ENCODE results near the gene SCAMP5. TPM values are rescaled to one million over a fixed set of nuclear protein-coding genes. Genes with fewer than 3 reads are reported as not detected.

SCAMP5 gene
- total RNA-seq, 2 experiments from 2014 or later: 2.0 to 3.0 TPM

DNA sequence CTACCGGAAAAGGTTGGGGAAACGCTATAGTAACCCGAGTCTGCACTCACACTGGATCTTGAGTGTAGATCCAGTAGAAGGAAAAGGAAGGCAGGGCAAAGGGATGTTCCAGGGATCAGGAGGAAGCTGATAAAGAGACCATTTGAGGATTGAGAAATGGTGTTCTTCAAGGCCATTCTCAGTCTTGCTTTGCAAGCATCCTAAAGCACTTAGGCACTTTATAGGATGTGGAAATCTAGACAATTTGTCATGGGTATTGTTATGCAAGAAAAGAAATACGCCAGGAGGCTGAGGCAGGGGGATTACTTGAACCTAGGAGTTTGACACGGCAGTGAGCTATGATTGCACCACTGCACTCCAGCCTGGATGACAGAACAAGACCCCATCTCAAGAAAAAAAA, 13.2 kb upstream of the SCAMP5 start:
- Mint-ChIP-seq H3K36me3 (ENCODE audit: low read depth) (no peaks in the 10 kb centered on the region), H3K27ac (no peak overlapping the region), H3K27me3 (peaks cover 9% of the 10 kb centered on the region), H3K4me3 (no peak overlapping the region), H3K4me1 (peaks cover 19% of the 10 kb centered on the region), H3K9me3 (no peaks in the 10 kb centered on the region)
- DNase-seq: no peak
- POLR2A ChIA-PET: no interaction called here
- CTCF ChIA-PET: interaction anchor here (0.7 to 1.4 kb wide), 2 partner anchors 25 to 29 kb away, joined by 5 read pairs; partner anchors contain the start of gene RPP25

- Mint-ChIP-seq H3K27ac (no peak overlapping the region), H3K4me1 (peaks cover 8% of the 10 kb centered on the region), H3K27me3 (peaks cover 11% of the 10 kb centered on the region), H3K9me3 (no peaks in the 10 kb centered on the region), H3K36me3 (ENCODE audit: low read depth) (no peaks in the 10 kb centered on the region), H3K4me3 (no peak overlapping the region)
- no peak for DNase-seq
- ChIA-PET POLR2A (no interaction called here), CTCF (interaction anchor here (0.8 to 1.0 kb wide), 3 partner anchors 68 to 349 kb away, joined by 3 to 4 read pairs (median 3); no protein-coding TSS in a partner anchor)
These were observed 11.6 kb upstream of the SCAMP5 start for GRCh38 chr15:74983725-74984231.

DNA sequence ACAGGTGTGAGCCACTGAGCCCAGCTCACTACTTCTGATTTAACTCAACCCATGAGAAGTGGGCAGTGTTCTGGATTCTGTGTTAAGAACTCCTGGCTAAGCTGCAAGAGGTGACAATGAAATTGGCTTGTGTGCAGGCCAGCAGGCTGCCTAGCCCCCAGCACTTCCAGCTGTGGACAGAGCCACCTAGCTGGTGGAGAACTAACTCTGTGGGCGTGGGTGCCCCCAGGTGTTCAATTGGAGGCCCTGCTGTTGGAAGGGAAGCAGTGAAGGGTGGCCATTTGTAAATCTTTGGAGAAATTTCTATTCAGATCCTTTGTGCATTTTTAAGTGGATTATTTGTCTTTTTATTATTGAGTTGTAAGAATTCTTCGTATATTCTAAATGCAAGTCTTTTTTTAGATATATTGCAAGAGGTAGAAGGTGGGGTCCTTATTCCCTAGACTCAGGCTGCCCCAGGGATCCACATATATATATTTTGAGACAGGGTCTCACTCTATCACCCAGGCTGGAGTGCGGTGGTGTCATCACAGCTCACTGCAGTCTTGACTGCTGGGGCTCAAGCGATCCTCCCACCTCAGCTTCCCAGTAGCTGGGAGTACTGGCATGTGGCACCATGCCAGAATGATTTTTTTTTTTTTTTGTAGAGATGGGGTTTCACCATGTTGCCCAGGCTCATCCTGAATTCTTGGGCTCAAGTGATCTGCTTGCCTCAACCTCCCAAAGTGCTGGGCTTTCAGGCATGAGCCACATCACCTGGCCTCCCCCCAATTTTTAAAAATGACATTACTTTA, 7.2 kb upstream of the SCAMP5 start:
- Mint-ChIP-seq H3K4me3 (no peak overlapping the region), H3K27ac (no peak overlapping the region), H3K36me3 (ENCODE audit: low read depth) (no peaks in the 10 kb centered on the region), H3K9me3 (no peaks in the 10 kb centered on the region), H3K4me1 (peaks cover 8% of the 10 kb centered on the region), H3K27me3 (peaks cover 18% of the 10 kb centered on the region)
- CTCF ChIA-PET: interaction anchor here (0.6 to 1.6 kb wide), 7 partner anchors 10 to 463 kb away, joined by 3 to 4 read pairs (median 3); partner anchors contain the start of genes FAM219B, RPP25 and SIN3A
- POLR2A ChIA-PET: no interaction called here
- peak; percentile 52 for DNase-seq

GRCh38 chr15:74989527-74989926, 5.8 kb upstream of the SCAMP5 start:
- CTCF ChIA-PET: interaction anchor here (1.1 to 1.4 kb wide), 2 partner anchors 33 to 201 kb away, joined by 3 to 4 read pairs; partner anchors contain the start of gene RPP25
- no peaks in the 10 kb centered on the region for H3K36me3 Mint-ChIP-seq (ENCODE audit: low read depth)
- no peak for DNase-seq
- H3K4me3 Mint-ChIP-seq: no peak overlapping the region
- H3K9me3 Mint-ChIP-seq: no peaks in the 10 kb centered on the region
- POLR2A ChIA-PET: no interaction called here
- no peak overlapping the region for H3K27ac Mint-ChIP-seq
- H3K4me1 Mint-ChIP-seq: peaks cover 2% of the 10 kb centered on the region
- H3K27me3 Mint-ChIP-seq: peaks cover 18% of the 10 kb centered on the region

DNA sequence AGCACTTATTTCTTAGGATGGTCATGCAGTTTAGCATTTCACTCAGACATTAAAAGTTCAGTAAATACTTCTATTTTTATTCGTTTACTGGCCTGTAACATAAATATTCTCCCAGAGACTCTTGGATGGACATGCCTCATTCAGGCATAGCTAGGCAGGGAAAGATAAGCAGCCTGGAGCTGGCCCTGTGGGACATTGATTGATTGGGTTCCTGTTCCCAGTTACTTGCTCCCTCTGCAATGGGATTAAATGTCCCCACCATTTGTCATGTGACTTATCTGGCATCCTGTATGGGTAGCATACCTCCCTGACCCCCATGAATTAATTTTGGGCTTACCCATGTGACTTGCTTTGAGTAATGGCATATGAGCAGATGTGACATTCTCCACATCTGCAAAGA, 2.7 kb upstream of the SCAMP5 start:
- ChIA-PET CTCF (interaction anchor here (0.6 to 0.7 kb wide), 3 partner anchors 22 to 375 kb away, joined by 3 read pairs; no protein-coding TSS in a partner anchor), POLR2A (no interaction called here)
- no peak for DNase-seq
- Mint-ChIP-seq H3K4me3 (no peak overlapping the region), H3K27ac (no peak overlapping the region), H3K27me3 (peaks cover 24% of the 10 kb centered on the region), H3K9me3 (no peaks in the 10 kb centered on the region), H3K36me3 (ENCODE audit: low read depth) (no peaks in the 10 kb centered on the region), H3K4me1 (peaks cover 12% of the 10 kb centered on the region)

DNA sequence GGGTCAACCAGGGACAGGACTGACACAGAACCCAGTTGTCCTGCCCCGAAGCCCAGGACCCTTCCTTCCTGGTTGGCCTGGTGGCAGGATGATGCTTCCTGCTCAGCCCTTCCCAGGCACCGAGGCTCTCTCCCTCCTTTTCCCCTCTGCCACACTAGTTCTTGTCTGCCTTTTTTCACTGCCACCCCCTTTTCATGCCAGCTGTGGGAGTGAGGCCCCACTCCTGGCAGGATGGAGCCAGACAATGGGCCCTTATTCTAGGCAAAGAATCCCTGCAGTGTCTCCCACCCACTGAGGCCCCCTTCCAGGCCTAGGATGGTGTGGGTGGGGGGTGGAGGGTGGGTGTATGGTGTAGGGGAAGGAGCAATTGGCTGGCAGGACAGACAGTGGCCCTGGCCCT, 1.1 kb upstream of the SCAMP5 start:
- ChIA-PET POLR2A (no interaction called here), CTCF (interaction anchor here (1.4 to 1.5 kb wide), 2 partner anchors 16 to 40 kb away, joined by 3 to 4 read pairs; no protein-coding TSS in a partner anchor)
- DNase-seq: no peak
- Mint-ChIP-seq H3K36me3 (ENCODE audit: low read depth) (no peaks in the 10 kb centered on the region), H3K4me3 (no peak overlapping the region), H3K27ac (no peak overlapping the region), H3K27me3 (peaks cover 26% of the 10 kb centered on the region), H3K9me3 (no peaks in the 10 kb centered on the region), H3K4me1 (peaks cover 12% of the 10 kb centered on the region)

GRCh38 chr15:74994685-74995084, 678 bp upstream of the SCAMP5 start:
- Mint-ChIP-seq H3K4me1 (peaks cover 12% of the 10 kb centered on the region), H3K27ac (peak overlapping the region; percentile 21), H3K9me3 (no peaks in the 10 kb centered on the region), H3K36me3 (ENCODE audit: low read depth) (no peaks in the 10 kb centered on the region), H3K4me3 (peak overlapping the region; percentile 79), H3K27me3 (peaks cover 26% of the 10 kb centered on the region)
- DNase-seq: no peak
- POLR2A ChIA-PET: interaction anchor here (0.8 kb wide), 1 partner anchor 29 kb away, joined by 3 read pairs; the partner anchor contains the start of gene PPCDC
- CTCF ChIA-PET: interaction anchor here (0.6 to 1.9 kb wide), 7 partner anchors 10 to 331 kb away, joined by 3 to 7 read pairs (median 3); partner anchors contain the start of gene RPP25

- H3K9me3 Mint-ChIP-seq: no peaks in the 10 kb centered on the region
- DNase-seq: no peak
- peak overlapping the region; percentile 79 for H3K4me3 Mint-ChIP-seq
- peaks cover 12% of the 10 kb centered on the region for H3K4me1 Mint-ChIP-seq
- POLR2A ChIA-PET: no interaction called here
- peaks cover 22% of the 10 kb centered on the region for H3K27me3 Mint-ChIP-seq
- CTCF ChIA-PET: interaction anchor here (0.8 to 1.9 kb wide), 7 partner anchors 9 to 224 kb away, joined by 3 to 7 read pairs (median 3); partner anchors contain the start of gene RPP25
- no peak overlapping the region for H3K27ac Mint-ChIP-seq
- H3K36me3 Mint-ChIP-seq (ENCODE audit: low read depth): no peaks in the 10 kb centered on the region
These were observed 709 bp downstream of the SCAMP5 start for GRCh38 chr15:74995779-74996765.

- POLR2A ChIA-PET: no interaction called here
- H3K4me1 Mint-ChIP-seq: peaks cover 12% of the 10 kb centered on the region
- CTCF ChIA-PET: interaction anchor here (1.5 kb wide), 1 partner anchor 225 kb away, joined by 3 read pairs; no protein-coding TSS in a partner anchor
These were observed 1.8 kb downstream of the SCAMP5 start for GRCh38 chr15:74997141-74997540.

GRCh38 chr15:74997543-74997942, 2.2 kb downstream of the SCAMP5 start:
- DNase-seq: no peak
- H3K36me3 Mint-ChIP-seq (ENCODE audit: low read depth): no peaks in the 10 kb centered on the region
- H3K27me3 Mint-ChIP-seq: peaks cover 20% of the 10 kb centered on the region
- ChIA-PET CTCF (no interaction called here), POLR2A (no interaction called here)
- no peak overlapping the region for H3K4me3 Mint-ChIP-seq
- no peak overlapping the region for H3K27ac Mint-ChIP-seq
- H3K4me1 Mint-ChIP-seq: peaks cover 12% of the 10 kb centered on the region
- no peaks in the 10 kb centered on the region for H3K9me3 Mint-ChIP-seq

More at GRCh38 chr15:74997141-74997540, 1.8 kb downstream of the SCAMP5 start:
- peaks cover 20% of the 10 kb centered on the region for H3K27me3 Mint-ChIP-seq
- no peak overlapping the region for H3K27ac Mint-ChIP-seq
- H3K4me3 Mint-ChIP-seq: no peak overlapping the region
- no peaks in the 10 kb centered on the region for H3K36me3 Mint-ChIP-seq (ENCODE audit: low read depth)
- DNase-seq: no peak
- H3K9me3 Mint-ChIP-seq: no peaks in the 10 kb centered on the region

GRCh38 chr15:75001310-75001709, 5.9 kb downstream of the SCAMP5 start:
- H3K4me1 Mint-ChIP-seq: peaks cover 2% of the 10 kb centered on the region
- POLR2A ChIA-PET: no interaction called here
- peaks cover 15% of the 10 kb centered on the region for H3K27me3 Mint-ChIP-seq
- CTCF ChIA-PET: no interaction called here
- no peak overlapping the region for H3K27ac Mint-ChIP-seq
- no peaks in the 10 kb centered on the region for H3K9me3 Mint-ChIP-seq
- DNase-seq: no peak
- H3K36me3 Mint-ChIP-seq (ENCODE audit: low read depth): no peaks in the 10 kb centered on the region
- H3K4me3 Mint-ChIP-seq: no peak overlapping the region

- no peaks in the 10 kb centered on the region for H3K4me1 Mint-ChIP-seq
These were observed 7.0 kb downstream of the SCAMP5 start for GRCh38 chr15:75002398-75002797.

More at GRCh38 chr15:75002398-75002797, 7.0 kb downstream of the SCAMP5 start:
- DNase-seq: no peak
- Mint-ChIP-seq H3K36me3 (ENCODE audit: low read depth) (no peaks in the 10 kb centered on the region), H3K4me3 (no peak overlapping the region), H3K27ac (no peak overlapping the region), H3K27me3 (peaks cover 5% of the 10 kb centered on the region), H3K9me3 (no peaks in the 10 kb centered on the region)
- ChIA-PET POLR2A (no interaction called here), CTCF (interaction anchor here (0.6 kb wide), 2 partner anchors 183 to 774 kb away, joined by 3 to 4 read pairs; no protein-coding TSS in a partner anchor)

Data from activated CD4-positive, alpha-beta T cell treated with anti-CD3 and anti-CD28 coated beads, Interleukin-2, amount 10 ng/mL, durations not matched to agents 7 days and 5 days (primary cell).